Endothelial cell of umbilical vein (primary cell): ENCODE measurements around the gene INPP4B. TPM values are rescaled to one million over a fixed set of nuclear protein-coding genes. Genes with fewer than 3 reads are reported as not detected.

Experiments
- BruUV-seq: library from RNA; stranded (reverse); fragments of 400-500 nt; replicated peaks from 2 replicates; lab custom pipeline; 2021; lab: Mats Ljungman, UMichigan
- CTCF ChIA-PET: fragments of 300-600, 350-600 bp; sonication (Branson Sonifier 250); formaldehyde crosslinking; loops from one replicate; lab custom pipeline; 2021; ENCODE audit warnings: antibody characterized with exemption, inconsistent platforms; lab: Charles Lee
- POLR2A ChIA-PET: fragments of 300-600, 350-600 bp; sonication (Branson Sonifier 250); formaldehyde crosslinking; loops from one replicate; lab custom pipeline; 2021; ENCODE audit warnings: antibody characterized with exemption, inconsistent platforms; lab: Charles Lee
- DNase-seq: peaks from one replicate; pipeline ENCODE4 v3.0.0-alpha.2; 2011; ENCODE audit warnings: low read depth, low spot score
- FAIRE-seq: peaks from 2 replicates; lab custom pipeline; 2011; peaks lifted over from hg19 to GRCh38; lab: Jason Lieb, UNC
- H2AFZ ChIP-seq: 2 replicates; pipeline ENCODE4 v1.6.0; 2012; ENCODE audit warnings: low read depth, low read length, control low read depth, inconsistent platforms
- H3K27ac ChIP-seq: 2 replicates; pipeline ENCODE4 v1.5.1; 2011; ENCODE audit warnings: low read depth, mild to moderate bottlenecking, control low read depth, low read length, moderate library complexity; ENCODE audit not compliant: insufficient read depth
- H3K27me3 ChIP-seq, 2 experiments: 2 replicates each; pipeline versions ENCODE4 v1.6.0 to v1.6.1; 2011; ENCODE audit warnings: low read length in 2 of 2, mixed read lengths in 1 of 2; ENCODE audit not compliant: control insufficient read depth in 2 of 2, insufficient read depth in 2 of 2
- H3K36me3 ChIP-seq, 2 experiments: 2 replicates in 1 of 2; 3 replicates in 1 of 2; pipeline ENCODE4 v1.5.1; 2011; ENCODE audit warnings: low read length in 2 of 2, mild to moderate bottlenecking in 1 of 2, moderate library complexity in 1 of 2; ENCODE audit not compliant: control insufficient read depth in 2 of 2, insufficient read depth in 2 of 2; ENCODE audit errors: extremely low read depth in 1 of 2
- H3K4me1 ChIP-seq: 3 replicates; pipeline ENCODE4 v1.5.1; 2011; ENCODE audit warnings: mild to moderate bottlenecking, low read length; ENCODE audit not compliant: control insufficient read depth, insufficient read depth; ENCODE audit errors: extremely low read depth
- H3K4me2 ChIP-seq: 2 replicates; pipeline ENCODE4 v1.6.1; 2011; ENCODE audit warnings: low read length, control low read depth, mixed read lengths; ENCODE audit not compliant: insufficient read depth
- H3K4me3 ChIP-seq, 3 experiments: fragments of 200-600 bp in 1 of 3; sonication (generic), shearing (Covaris generic) in 1 of 3; replicated peaks in 1 of 3; 2 replicates each; pipeline ENCODE4 v1.5.1; 2011 to 2016; ENCODE audit warnings: control low read depth in 3 of 3, low read length in 3 of 3, mild to moderate bottlenecking in 2 of 3, inconsistent platforms in 1 of 3, low read depth in 1 of 3, moderate library complexity in 1 of 3; ENCODE audit not compliant: insufficient read depth in 1 of 3
- H3K79me2 ChIP-seq: 2 replicates; pipeline ENCODE4 v1.6.0; 2012; ENCODE audit warnings: low read length, inconsistent platforms; ENCODE audit not compliant: control insufficient read depth, insufficient read depth
- H3K9ac ChIP-seq: replicated peaks from 2 replicates; pipeline ENCODE3; 2011; ENCODE audit warnings: low read length, control low read depth; ENCODE audit not compliant: insufficient read depth; ENCODE audit errors: extremely low read depth
- H3K9me1 ChIP-seq: replicated peaks from 3 replicates; pipeline ENCODE4 v1.6.0; 2011; ENCODE audit warnings: mild to moderate bottlenecking, low read length; ENCODE audit not compliant: control insufficient read depth, insufficient read depth; ENCODE audit errors: extremely low read depth
- H3K9me3 ChIP-seq: replicated peaks from 2 replicates; pipeline ENCODE4 v1.5.1; 2012; ENCODE audit warnings: low read length, inconsistent platforms; ENCODE audit not compliant: control insufficient read depth, insufficient read depth
- H4K20me1 ChIP-seq: replicated peaks from 2 replicates; pipeline ENCODE3; 2011; ENCODE audit warnings: mild to moderate bottlenecking, low read length; ENCODE audit not compliant: control insufficient read depth, insufficient read depth; ENCODE audit errors: extremely low read depth
- EZH2 ChIP-seq: IDR thresholded peaks from 2 replicates; pipeline ENCODE4 v1.6.1; 2012; ENCODE audit warnings: borderline replicate concordance, low read depth, mild to moderate bottlenecking, moderate library complexity, low read length, inconsistent platforms; ENCODE audit not compliant: severe bottlenecking
- FOS ChIP-seq: IDR thresholded peaks from 2 replicates; pipeline ENCODE4 v1.6.1; 2011; ENCODE audit warnings: mild to moderate bottlenecking, low read length, moderate library complexity, borderline replicate concordance; ENCODE audit not compliant: insufficient read depth
- GATA2 ChIP-seq: IDR thresholded peaks from 2 replicates; pipeline ENCODE4 v1.7.0; 2011; ENCODE audit warnings: low read depth, mild to moderate bottlenecking, moderate library complexity, mixed read lengths, low read length; ENCODE audit not compliant: insufficient read length, insufficient read depth
- JUN ChIP-seq: IDR thresholded peaks from 2 replicates; pipeline ENCODE4 v1.6.1; 2011; ENCODE audit warnings: borderline replicate concordance, low read depth; ENCODE audit not compliant: insufficient read length, insufficient read depth
- MYC ChIP-seq: IDR thresholded peaks from one replicate; pipeline ENCODE4 v1.6.1; 2011; ENCODE audit warnings: mild to moderate bottlenecking, low read depth, low read length
- POLR2A ChIP-seq: IDR thresholded peaks from 2 replicates; pipeline ENCODE4 v1.6.1; 2012; ENCODE audit warnings: low read depth, mild to moderate bottlenecking, control low read depth, low read length
- POLR2AphosphoS5 ChIP-seq: IDR thresholded peaks from 2 replicates; pipeline ENCODE4 v1.6.1; 2012; ENCODE audit warnings: low read depth, mild to moderate bottlenecking, control low read depth, low read length, moderate library complexity; ENCODE audit not compliant: insufficient read depth
- dilution Hi-C: fragments of 300-500 bp; cut with MboI; formaldehyde crosslinking; loops from one replicate; pipeline ENCODE4 v1.15.0; 2019; ENCODE audit warnings: low sequenced_read_pairs; ENCODE audit not compliant: extremely low pct_ligation_motif_present
- intact Hi-C: fragments of 100-400 bp; cut with micrococcal nuclease; formaldehyde crosslinking; loops from one replicate; pipeline ENCODE4 v1.10.0; 2022
- polyA plus RNA-seq, 4 experiments: library from polyadenylated mRNA; depleted of rRNA in 3 of 4; stranded (reverse) in 3 of 4; unstranded in 1 of 4; fragments of >200 nt; gene quantifications; 2 replicates each; pipeline versions ENCODE4 v1.2.1 to v1.2.3, GENCODE V29; 2011 to 2012; ENCODE audit warnings: missing spikeins in 1 of 4
- total RNA-seq: library from RNA; stranded (reverse); gene quantifications from 2 replicates; pipeline ENCODE4 v1.2.3, GENCODE V29; 2021
- TF ChIP-seq, protein P1 (sequence below), 2 donors: IDR thresholded peaks; 1 replicate in 1 of 2; 2 replicates in 1 of 2; pipeline ENCODE4 v1.5.1; 2011; ENCODE audit warnings: low read length in 2 of 2, mild to moderate bottlenecking in 2 of 2, moderate library complexity in 2 of 2, control low read depth in 1 of 2, inconsistent platforms in 1 of 2, low read depth in 1 of 2; ENCODE audit not compliant: insufficient read depth in 1 of 2; ENCODE audit errors: extremely low read depth in 1 of 2
- TF ChIP-seq, protein P2 (sequence below): IDR thresholded peaks from 2 replicates; pipeline ENCODE4 v1.6.1; 2011; ENCODE audit not compliant: insufficient read depth, insufficient read length

INPP4B gene
- total and polyA plus RNA-seq, 2 donors (not counting 3 experiments of a cell fraction or from before 2014, with no cell fraction given), result 0.41 to 3.1 TPM

DNA sequence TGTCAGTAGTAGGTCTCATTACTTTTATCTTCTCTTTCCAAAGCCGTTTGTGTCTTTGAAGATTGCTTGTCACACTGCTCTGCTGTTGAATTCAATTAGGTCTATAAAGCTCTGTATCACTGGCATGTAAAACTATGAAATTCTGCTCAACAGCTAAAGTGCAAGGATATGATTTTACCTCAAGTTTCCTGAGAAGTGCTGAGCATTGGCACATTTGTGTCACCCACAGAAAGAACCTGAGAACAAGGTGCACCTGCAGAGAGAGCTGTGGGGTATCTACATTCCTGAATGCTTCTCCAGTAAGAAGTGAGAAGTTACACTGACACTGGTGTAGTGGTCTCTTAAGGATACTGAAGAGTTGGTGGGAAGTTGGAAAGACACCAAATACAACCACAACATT is 274.0 kb downstream of the INPP4B start:
- no peak overlapping the region for H3K4me3 ChIP-seq
- H3K9me1 ChIP-seq, result peaks cover 2% of the 10 kb centered on the region
- no peaks in the 10 kb centered on the region for H3K4me1 ChIP-seq
- FAIRE-seq (no peak), DNase-seq (no peak)
- TF ChIP-seq GATA2 (no peak), JUN (no peak), MYC (no peak), EZH2 (no peak), POLR2A (no peak), POLR2AphosphoS5 (no peak), FOS (no peak)
- TF ChIP-seq, protein P1, sequence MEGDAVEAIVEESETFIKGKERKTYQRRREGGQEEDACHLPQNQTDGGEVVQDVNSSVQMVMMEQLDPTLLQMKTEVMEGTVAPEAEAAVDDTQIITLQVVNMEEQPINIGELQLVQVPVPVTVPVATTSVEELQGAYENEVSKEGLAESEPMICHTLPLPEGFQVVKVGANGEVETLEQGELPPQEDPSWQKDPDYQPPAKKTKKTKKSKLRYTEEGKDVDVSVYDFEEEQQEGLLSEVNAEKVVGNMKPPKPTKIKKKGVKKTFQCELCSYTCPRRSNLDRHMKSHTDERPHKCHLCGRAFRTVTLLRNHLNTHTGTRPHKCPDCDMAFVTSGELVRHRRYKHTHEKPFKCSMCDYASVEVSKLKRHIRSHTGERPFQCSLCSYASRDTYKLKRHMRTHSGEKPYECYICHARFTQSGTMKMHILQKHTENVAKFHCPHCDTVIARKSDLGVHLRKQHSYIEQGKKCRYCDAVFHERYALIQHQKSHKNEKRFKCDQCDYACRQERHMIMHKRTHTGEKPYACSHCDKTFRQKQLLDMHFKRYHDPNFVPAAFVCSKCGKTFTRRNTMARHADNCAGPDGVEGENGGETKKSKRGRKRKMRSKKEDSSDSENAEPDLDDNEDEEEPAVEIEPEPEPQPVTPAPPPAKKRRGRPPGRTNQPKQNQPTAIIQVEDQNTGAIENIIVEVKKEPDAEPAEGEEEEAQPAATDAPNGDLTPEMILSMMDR (IDR thresholded peaks at IDR 0.05; ENCODE audit: extremely low read depth in 1 of 2, insufficient read depth in 1 of 2, low read depth in 1 of 2, low read length in 2 of 2), result no peak
- TF ChIP-seq, protein P2, sequence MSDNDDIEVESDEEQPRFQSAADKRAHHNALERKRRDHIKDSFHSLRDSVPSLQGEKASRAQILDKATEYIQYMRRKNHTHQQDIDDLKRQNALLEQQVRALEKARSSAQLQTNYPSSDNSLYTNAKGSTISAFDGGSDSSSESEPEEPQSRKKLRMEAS, result no peak
- POLR2A ChIA-PET, result no interaction called here
- CTCF ChIA-PET, result no interaction called here
- no TSS peak for BruUV-seq
- no peaks in the 10 kb centered on the region for H3K27me3 ChIP-seq
- H3K9ac ChIP-seq, result no peak overlapping the region
- dilution Hi-C loops, result no loop called here
- no peaks in the 10 kb centered on the region for H3K79me2 ChIP-seq
- H3K4me2 ChIP-seq, result no peak overlapping the region
- H2AFZ ChIP-seq, result no peak overlapping the region
- no peak overlapping the region for H3K27ac ChIP-seq
- H3K36me3 ChIP-seq, result no peaks in the 10 kb centered on the region
- H3K9me3 ChIP-seq, result no peaks in the 10 kb centered on the region
- intact Hi-C loops, result no loop called here
- no peaks in the 10 kb centered on the region for H4K20me1 ChIP-seq
